HG03108 (cell line): ENCODE measurements around the gene CAMKMT.

ENCODE experiments used
- ATAC-seq: cut with Tn5 transposase; IDR thresholded peaks from one replicate; pipeline ENCODE4 v1.9.1; 2021; ENCODE audit warnings: moderate library complexity; ENCODE audit not compliant: unreplicated experiment

The CAMKMT gene

DNA sequence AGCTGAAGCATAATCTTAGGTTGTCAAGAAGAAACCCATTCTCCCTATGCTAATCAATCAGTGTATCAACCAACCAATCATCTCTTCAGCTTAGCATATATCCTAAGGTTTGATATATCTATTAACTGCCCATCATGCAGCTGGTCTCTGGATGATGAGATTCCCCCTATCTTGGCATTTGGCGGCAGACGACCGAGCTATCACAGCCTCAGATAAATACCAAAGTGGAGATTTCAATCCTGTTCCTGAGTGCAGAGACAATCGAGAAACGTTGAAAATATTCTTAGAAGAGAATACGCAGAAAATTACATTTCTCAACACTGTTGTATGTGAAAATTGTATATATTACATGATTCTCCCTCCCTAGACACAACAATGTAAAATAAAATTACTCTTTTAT, 320.7 kb downstream of the CAMKMT start:
- no peak for ATAC-seq

DNA sequence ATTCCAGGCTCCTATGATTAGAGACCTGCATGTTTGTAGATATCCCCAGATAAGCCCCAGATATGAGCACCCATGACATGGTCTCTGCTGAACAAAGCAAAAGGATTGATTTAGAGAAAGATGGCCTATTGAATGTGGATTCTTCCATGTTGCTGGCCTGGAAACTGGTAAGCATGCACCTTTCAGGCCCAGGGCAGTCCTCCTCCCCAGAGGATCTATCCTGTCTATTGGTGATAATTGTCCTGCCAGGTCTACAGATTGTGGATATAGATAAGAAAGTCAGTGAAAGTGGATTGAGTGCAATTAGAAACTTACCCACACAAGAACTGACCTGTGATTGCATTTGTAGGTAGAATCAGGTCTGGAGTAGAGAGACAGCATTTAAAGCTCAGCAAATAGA, 322.8 kb downstream of the CAMKMT start:
- no peak for ATAC-seq

DNA sequence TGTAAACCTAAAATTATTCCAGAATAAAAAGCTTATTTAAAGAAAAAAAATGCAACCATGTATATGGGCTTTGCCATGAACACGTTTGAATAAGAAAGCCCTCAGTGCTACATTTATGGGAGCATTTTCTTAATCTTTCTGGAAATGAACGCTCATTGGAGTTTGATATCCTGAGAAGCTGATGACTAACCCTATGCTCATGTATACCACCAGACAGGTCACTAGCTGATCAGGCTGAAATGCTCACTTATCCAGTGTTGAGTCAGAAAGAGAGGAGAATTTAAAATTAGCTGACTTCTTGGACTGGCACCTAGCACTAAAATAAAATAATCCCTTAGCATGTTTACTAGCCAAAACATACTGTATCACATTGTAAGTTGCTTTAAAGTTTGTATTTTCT, 324.8 kb downstream of the CAMKMT start:
- no peak for ATAC-seq

DNA sequence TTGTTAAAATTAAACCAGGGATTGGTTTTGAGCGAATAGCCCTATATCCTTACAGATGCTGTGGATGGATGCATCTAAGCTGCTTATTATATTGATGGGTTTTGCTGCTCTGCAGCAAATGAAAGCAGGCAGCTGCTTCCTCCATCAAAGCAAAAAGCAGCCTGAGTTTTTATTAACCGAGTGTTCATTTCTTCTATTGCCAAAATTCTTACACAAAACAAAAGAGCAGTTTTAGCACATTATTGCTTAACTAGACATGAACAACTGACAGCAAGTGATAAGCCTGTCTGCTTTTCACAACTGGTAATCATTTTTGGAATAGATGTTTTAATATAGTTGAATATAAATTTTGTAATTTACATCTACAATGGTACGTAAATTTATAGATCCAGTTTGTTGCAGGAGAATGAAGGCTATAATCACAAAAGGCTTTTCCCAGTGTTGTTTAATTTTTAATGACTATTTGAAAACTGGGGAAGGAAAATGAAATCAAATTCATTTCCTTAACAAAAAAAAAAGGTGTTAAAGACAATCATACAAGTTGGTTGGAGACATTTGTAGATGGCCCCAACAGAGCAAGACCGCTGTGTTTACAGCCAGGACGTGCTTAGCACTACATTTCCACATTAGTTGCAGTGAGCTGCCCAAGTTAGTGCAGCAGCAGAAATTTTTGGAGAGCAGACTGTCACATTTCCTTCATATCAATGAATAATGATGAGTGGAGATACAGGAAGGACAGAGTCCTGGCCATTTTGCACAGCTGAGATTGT, 326.1 kb downstream of the CAMKMT start:
- ATAC-seq: no peak

DNA sequence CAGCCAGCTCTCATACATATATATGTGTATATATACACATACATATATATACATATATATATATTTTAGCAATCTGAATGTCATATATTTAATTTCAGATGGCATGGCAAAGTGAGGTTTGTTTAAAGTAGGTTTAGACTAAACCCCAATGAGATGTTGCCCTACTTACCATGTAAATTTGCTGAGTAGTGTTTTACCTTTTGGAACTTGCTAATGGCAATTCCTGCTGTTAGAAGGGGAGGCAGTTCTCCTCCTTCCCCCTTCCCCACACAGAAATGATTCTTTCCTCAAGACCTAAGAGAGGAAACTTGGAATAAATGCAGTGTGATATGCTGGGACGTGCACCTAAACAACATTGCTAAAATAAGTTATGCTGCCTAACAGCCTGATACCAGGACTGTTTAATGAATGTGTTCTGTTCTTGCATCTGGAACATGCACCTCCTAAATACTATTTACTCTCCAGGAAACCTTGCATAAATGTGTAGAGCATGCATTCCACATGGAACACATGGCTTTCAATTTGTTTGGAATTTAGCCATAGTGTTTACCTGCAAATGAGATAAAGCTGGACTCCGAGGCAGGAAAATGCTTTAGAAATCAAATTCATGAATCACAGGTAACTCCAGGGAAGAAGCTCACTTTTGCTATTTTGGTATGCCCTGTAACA, 326.8 kb downstream of the CAMKMT start:
- ATAC-seq: no peak

DNA sequence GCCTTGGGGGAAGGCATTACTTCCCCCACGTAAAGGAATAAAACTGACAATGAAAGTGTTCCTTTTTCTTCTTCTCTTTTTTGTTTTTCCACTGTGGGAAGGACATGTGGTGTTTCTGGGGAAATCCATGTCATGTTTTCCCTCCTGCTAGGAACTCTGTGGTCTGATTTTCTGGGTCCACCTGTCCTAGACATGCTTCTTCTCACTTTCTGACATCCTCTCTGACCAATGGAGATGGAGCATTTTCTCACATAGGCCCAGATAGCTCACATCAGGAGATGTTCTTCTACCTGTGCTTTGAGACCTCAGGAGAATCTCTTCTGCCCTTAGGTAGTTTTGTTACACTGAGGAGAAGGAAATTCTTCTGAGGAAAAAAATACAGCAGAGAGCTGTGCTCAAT, 327.8 kb downstream of the CAMKMT start:
- no peak for ATAC-seq

DNA sequence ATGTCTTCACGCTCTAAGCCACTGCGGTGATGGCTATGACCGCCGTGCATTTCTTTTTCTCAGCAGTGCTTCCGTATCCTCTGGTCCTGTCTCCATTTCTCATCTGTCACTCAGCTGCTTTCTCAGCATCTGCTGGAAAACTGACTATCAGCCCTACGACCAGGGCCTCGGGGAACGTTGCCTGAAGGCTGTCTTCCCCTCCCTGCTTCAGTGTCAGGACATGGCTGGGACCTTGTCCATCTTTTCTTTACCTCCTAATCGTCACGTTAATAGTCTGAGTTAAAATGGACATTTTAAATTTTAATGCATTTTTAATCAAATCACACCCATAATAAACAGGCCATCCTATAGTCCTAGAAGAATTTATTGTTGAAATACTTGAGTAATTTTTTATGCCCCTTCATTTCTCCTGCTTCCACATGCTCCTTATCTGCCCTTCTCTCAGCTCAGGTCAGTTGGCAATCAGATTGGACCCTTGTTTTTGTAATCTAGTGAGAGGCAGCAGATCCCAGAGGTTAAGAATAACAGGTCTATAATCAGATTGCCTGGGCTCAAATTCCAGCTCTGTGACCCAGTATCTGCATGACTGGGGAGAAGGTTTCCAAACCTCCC, 329.5 kb downstream of the CAMKMT start:
- no peak for ATAC-seq

DNA sequence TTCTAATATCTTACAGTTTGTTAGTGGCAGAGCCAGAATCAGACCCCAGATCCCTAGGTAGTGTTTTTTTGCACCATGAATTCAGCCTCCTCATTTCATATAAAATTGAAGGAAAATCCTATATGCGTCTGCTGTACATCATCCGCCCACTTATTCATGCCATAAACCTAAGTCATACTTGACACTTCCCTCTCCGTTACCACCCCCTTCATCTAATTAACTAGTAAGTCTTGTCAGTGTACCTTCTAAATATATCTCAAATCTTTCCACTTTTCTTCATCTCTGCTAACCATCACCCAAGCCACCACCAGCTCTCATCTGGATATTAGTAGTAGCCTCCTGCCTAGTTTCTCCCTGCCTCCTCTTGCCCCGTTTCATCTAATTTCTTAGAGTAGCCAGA, 331.1 kb downstream of the CAMKMT start:
- no peak for ATAC-seq

DNA sequence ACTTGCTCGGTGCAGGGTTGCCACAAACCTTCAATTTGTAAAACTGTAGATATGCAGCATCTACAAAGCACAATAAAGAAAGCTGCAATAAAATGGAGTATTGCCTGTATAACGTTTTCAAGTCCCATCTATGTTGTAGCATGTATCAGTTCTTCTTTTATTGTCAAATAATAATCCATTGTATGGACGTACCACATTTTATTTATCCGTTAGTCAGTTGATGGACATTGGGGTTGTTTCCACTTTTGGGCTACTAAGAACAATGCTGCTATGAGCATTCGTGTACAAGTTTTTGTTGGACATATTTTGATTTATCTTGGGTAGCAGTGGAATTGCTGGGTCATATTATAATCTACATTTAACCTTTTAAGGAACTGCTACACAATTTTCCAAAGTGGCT, 339.1 kb downstream of the CAMKMT start:
- ATAC-seq: no peak

DNA sequence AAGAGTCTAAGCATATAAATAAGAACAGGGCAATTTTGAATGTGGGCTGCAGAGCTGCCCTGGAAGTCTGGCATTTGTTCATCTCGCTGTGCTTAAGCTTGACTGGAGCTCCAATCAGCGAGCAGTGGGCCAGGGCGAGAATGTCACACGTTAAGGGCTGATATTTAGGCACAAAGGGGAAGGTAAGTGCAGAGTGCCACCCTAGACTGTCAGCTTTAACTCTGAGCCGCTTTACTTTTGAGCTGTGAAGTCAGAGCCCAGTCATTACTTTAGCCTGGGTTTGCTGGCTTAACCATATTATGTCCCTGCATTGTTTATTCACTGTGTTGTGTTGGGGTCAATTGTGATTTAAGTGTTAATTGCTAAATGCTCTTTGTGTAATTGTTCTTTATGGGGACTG, 343.6 kb downstream of the CAMKMT start:
- no peak for ATAC-seq

DNA sequence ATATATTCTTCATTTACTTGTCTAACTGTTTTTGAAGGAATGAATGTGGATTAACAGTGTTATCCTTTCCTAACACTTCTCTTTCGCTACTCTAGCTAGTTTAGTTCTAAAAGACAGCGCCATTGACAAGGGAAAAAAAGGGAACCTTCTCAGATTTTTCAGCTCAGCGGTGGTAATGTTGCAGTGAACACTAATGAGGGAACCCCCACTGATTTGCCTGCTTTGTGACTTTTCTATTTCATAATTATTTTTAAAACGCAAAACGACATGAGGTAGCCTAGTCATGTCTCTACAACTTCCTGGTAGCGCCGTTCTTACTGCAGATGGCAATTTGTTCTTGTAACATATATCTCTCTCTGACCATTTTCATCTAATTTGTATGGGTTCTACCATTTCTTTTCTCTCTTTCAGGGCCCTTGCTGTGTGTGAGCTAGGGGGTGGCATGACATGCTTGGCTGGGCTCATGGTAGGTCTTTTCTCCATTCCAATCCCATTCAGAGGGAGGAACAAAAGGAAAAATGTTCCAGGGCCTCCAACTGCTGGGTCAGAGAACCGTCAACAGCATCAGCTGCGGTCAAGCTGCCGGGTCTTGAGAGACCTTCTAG, 344.2 kb downstream of the CAMKMT start:
- ATAC-seq: no peak

DNA sequence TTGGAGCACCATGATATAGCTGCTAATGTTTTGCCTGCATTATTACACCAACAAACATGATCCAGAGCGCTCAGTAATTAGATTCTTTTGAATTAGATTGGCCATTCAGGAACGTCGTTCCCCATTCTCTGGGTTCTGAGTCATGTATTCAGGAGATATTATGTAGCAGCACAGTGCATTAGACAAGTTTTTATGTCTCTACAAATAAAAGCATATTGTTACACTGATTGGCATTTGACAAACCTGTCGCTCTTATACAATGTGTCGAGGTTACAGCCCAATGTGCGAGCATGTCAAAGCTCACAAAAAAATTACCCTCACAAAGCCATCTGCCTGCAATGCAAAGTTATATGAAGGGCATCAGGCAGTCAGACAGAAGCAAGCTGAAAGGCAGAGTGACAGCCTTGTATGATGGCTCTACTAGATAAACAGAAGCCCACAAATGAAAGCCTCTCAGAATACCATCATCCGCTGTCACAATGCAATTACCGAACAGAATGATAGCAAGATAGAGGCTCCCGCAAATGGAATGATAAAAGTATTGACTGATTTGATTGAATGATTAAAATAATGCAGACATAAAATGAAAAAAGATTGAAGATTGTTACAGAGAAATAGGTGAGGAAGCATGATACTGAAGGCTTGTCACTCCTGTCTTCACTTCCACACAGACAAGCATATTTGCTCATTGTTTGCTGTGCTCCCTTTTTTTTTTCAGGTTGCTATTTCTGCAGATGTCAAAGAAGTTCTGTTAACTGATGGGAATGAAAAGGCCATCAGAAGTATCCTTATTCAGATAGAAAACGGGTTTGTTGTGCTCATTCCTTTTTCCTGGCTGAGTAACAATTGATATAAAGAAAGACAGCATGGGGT, 345.2 kb downstream of the CAMKMT start:
- ATAC-seq: no peak

DNA sequence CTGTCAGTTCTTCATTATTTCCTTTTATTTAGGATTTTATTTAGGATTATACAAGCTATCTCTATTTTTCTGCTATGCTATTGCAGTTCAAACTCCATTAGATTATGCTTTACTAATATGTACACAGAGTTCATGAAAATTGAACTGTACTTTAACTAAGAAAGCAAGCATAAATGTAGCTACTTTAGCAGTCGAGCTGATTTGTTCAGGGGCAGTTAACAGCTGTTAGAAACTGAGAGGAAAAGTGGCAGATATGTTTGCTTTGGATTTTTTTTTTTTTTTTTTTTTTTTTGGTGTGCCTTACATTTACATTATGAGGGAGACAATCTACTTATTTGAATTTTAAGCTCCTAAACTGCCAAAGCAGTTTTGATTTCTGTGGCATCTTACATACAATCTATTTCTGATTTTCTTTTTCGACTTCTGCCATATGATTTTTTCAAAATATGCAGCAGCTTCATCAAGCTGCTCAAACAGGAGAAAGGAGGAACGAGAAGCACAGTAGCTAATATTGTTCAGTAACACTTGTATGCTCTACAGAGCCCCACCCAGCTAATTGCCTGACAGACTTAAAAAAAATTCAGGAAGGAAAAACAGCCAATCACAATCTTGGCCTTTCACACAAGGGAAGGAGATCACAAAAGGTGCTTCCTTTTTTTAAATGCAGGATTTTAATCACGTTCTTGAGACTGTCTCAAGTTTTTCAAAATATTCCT, 346.4 kb downstream of the CAMKMT start:
- ATAC-seq: peak; percentile 64

DNA sequence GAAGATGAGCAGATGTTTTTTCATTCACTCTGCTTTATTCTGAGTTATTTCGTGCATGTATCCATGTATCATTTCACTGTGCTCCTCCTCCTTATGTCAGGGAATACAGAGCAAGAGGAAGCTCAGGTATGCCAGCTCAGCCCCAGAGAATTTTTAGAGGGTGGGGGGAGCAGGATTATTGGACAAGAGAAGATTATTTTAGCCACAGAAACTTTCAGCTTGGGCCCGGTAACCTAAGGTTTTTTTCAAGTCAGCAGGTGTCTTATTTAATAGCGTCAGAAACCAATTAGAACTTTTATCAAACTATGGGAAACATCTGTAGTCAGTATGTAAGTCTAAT, 346.9 kb downstream of the CAMKMT start:
- no peak for ATAC-seq

DNA sequence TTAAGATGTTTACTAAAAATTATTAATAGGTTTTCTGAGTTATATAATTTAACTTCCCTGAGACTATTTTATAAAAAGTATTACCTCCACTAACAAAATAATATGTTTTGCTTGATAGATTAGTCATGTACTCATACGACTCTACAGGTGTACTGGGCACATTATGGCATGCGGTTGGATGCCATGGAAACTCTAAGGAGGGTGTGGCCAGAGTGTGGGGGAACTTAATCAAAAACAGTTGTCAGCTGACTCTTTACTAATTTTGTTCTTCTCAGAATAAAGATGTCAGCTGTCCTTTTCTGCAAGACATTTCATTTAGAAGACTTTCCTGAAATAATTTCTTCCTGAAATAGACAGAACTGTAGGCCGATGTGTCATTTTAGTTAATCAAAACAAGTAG, 351.4 kb downstream of the CAMKMT start:
- no peak for ATAC-seq

DNA sequence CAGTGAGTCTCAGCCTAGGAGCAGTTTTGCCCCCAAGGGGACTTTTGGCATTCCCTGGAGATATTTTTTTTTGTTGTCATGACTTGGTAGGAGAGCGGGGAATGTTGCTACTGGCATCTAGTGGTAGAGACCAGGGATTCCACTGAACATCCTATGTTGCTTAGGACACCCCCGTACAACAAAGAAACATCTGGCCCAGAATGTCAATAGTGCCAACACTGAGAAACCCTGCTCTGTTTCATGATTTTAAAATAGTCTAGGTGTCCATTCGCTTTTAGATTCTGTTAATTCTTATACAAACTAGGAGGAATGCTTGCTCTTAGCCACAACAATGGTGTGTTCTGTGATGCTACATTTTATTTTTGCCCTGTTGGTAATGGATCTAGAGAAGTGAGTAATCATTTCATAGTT, 353.9 kb downstream of the CAMKMT start:
- no peak for ATAC-seq

DNA sequence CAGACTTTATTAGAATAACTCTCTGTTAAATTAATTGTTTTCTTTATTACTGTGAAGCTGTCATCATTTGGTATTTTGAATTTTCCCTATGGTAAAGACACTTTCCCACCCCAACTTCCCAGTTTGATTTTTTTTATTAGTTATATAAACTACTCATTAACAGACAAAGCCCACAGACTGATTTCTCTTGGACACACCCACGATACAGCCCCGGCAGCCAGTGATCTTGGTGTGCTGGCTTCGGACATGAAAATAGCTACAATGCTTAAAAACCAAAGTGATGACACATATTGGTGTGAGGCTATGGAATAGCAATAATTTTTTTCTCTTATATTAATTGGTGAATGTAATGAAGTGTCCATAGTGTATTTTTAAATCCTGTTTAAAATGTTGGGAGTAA, 354.4 kb downstream of the CAMKMT start:
- ATAC-seq: no peak

DNA sequence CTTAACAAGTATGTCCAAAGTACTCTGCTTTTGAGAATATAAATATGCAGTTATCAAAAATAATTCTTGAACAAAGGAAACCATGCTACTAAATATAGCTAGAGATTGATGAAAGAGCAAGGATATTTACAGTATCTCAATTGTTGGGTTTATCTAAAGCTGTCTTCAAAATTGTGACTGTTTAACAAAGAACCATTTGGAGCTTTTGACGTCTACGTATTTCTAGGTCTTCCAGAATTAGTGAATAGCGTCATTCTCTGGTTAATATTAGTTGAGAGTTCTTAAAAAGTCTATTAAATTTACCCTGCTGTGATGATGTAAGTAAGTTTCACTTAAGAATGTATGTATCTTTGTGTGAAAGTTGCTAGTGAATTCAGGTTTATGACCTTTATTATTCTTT, 356.7 kb downstream of the CAMKMT start:
- ATAC-seq: no peak

DNA sequence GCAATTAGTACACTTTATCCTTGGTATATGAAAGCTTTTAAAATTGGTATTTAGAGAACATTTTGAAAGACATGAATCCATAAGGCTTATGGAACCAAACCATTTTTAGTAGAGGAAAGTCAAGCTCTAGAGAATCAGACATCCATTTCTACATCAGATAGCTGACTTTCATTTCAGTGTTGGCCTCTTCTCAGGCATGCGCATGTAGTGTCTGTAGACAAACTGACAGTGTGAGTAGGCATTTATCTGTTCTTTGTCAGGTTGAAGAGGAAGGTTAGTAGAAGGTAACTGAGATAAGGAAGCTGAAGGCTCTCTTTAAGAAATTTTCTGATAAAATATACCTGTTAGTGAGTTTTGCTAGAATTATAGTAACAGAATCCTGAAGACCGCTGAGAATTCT, 357.8 kb downstream of the CAMKMT start:
- ATAC-seq: no peak

DNA sequence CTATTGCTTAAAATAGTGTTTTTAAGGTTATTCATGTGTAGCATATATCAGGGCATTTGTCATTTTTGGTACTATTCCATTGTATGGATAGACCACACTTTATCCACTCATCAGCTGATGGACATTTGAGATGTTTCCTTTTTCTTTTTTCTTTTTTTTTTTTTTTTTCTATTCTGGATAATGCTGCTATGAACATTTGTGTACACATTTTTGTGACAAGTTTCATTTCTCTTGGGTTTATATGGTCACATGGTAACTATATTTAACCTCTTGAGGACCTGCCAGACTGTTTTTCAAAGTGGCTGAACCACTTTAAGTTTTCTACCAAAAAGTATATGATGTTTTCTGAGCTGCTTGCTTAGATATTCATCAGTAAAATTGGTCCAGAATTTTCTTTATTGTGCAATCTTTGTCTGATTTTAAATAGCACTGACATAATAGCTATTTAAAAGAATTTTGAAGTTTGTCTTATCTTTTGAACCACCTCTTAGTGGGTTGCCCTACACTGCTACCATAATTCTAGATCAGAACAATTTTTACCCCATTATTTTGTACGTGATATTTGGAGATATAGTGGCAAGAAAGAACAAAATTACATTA, 360.4 kb downstream of the CAMKMT start:
- ATAC-seq: no peak
